Globus pallidus (tissue), 1 donor: ENCODE data around the gene PIK3CD.
A peak's percentile ranks its signal among the peaks of the same experiment; 100 is the strongest.
"Not testable (repeated sequence)": the region's sequence is repeated elsewhere in the genome, so short reads cannot be mapped to it uniquely, and the experiment has no call there.

Experiments
- DNase-seq: peaks from one replicate; pipeline ENCODE4 v3.0.0-alpha.2; 2015; ENCODE audit warnings: low spot score

Gene PIK3CD

DNA sequence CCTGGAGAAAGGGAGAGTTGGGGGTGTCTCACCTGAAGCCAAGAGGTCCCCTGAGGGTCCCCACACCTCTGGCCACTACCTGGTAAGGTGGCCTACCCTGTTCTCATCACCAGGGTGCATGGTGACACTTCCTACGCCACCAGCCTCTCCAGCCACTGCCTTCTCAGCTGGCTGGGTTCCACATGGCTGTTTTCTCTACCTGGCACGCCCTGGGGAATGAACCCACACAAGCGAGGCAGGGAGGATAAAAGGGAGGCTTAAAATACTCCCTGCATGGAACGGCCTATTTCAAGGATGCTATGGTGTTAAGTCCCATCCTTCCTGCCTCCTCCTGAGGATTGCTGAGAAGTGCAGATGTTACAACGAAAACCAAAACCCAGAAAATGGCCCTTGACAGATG, 84.7 kb downstream of the PIK3CD start:
- DNase-seq: no peak

DNA sequence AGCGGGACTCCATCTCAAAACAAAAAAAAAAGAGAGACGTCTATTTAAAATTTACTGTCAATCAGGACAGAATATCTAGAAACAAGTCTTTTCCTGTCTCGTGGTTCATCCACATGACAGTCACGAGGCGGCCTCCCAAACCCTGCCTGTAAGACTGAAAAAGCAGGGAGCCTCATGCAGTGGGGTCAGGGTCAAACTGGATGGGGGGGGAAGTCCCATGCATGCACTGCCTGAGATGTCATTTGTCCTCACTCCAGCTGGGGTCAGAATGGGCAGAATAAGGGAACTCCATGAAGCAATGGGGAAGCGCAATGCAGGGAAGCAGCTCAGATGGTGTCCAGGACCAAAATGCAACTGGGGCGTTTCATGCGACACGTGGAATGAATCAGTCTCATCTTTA, 85.5 kb downstream of the PIK3CD start:
- DNase-seq: no peak

DNA sequence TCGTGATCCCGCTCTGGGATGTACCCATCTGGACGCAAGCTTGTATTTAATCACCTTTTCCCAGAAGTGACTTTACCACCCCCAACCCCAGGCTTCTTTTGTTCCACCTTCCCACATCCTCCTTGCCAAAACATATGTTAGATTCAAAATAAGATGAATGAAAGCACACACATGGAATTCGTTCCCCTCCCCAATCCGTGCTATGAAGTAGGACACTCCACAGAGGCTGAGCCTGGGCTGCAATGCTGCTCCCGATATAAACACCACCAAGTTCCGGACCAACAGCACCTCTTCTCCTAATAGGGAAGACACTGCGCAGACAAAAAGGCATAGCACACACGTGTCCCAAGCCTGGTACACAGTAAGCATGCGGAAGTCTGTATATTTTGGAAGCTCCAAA, 86.1 kb downstream of the PIK3CD start:
- no peak for DNase-seq

DNA sequence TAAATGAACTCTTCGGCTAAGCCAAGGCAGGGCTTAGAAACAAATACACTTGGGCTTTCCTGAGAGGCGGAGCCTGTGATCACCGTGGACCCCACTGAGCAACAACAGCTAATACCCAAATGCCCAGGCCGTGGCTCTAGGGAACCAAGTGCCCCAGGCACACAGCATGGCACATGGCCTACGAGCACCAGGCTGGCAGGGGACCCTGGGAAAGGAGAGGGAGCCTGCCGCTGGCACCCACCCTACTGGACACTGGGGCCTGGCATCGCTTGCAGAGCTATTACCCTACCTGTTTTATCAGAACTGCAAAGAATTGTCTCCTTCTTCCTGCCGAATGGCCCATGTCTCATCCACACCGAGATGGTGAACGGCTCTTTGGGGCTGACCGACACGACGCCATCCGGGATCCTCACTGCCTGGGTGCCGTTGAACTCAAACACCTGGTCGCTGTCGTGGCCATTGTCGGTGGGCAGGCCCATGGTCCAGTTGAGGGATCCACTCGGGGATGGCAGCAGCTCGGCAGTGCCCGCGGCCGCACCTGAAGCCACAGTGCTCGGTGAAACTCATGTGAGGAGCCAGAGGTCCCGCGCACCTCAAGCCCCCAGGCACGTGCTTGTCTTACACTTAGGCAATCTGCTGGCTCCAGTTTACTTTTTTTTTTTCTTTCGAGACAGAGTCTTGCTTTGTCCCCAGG, 92.7 kb downstream of the PIK3CD start:
- no peak for DNase-seq

DNA sequence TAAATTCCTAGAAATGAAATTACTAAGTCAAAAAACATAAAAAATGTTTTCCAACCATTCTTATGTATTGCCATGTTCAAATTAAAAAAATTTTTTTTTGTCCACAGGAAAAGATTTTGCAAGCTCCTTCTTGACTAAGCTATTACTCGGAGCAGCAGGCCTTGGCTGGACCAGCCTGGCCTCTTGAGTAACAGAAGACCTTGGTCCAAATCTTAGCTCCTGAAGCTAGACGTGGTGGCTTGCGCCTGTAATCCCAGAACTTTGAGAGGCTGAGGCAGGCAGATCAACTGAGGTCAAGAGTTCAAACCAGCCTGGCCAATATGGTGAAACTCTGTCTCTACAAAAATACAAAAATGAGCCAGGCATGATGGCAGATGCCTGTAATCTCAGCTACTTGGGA, 94.7 kb downstream of the PIK3CD start:
- DNase-seq: no peak

DNA sequence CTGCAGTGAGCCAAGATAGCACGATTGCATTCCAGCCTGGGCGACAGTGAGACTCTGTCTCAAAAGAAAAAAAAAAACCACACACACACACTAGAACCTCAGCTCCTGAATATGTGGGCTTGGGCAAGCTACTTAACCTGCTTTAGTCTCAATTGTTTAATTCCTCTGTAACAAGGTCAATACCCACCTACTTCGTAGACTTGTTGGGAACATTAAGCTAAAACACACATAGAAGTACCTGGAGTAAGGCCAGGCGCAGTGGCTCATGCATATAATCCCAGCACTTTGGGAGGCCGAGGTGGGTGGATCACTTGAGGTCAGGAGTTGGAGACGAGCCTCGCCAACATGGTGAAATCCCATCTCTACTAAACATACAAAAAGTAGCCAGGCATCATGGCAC, 95.1 kb downstream of the PIK3CD start:
- no peak for DNase-seq

DNA sequence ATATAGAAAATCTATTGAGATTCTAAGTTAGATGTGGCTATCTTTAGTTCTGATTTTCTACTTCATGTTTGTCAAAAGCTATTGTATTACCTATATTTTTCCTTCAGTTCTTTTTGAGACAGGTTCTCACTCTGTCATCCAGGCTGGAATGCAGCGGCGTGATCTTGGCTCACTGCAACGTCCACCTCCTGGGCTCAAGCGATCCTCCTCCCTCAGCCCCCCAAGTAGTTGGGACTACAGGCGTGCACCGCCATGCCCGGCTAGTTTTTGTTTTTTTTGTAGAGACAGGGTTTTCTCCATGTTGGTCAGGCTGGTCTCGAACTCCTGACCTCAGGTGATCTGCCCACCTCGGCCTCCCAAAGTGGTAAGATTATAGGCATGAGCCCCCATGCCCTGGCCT, 96.9 kb downstream of the PIK3CD start:
- DNase-seq: not testable (repeated sequence)

DNA sequence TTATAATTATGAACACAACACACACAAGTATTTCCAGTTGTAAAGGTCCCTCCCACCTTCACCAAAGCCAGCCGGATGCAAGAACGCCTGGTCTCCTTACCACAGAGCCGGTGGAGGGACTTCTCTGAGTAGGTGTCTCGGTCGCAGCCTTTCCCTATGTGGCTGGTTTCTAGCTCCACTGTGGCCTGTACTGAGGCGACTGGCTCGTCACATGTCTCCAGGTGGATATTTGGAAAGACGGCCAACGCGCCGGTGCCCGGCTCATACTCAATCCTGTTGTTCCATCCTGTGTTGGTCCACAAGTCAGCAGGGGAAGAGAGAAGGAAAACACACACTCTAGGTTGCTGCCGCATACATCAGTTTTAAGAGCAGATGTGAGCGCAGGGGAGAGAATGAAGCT, 97.8 kb downstream of the PIK3CD start:
- no peak for DNase-seq

DNA sequence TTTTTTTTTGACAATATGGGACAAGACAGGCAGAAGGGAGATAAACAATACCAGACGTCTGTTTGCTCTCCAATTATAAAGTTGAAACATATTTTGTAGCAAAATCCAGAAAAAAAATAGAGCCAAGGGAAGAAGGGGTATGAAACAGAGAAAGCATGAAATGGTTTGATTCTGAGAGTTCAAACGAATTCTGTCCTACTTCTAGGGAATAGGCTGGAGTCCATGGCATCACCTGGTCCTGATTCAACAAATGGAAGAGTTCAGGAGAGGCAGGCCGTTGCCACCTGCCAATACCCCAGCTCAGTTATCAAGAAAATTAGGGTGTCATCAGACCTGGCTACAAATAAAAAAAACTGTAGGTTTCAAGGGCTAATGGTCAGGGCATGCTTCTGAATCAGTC, 100.4 kb downstream of the PIK3CD start:
- no peak for DNase-seq

DNA sequence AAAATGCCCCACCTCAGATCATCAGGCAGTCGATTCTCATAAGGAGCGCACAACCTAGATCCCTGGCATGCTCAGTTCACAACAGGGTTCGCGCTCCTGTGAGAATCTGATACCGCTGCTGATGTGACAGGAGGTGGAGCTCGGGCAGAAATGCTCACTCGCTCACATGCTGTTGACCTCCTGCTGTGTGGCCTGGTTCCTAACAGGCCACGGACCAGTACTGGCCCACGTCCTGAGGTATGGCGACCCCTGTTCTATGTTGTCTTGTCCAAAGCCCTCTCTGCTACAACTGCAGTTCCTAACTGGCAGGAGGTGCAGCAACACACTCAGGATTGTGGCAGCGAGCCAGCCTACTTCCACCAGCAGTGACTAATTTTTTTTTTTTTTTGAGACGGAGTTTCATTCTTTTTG, 101.6 kb downstream of the PIK3CD start:
- DNase-seq: no peak

DNA sequence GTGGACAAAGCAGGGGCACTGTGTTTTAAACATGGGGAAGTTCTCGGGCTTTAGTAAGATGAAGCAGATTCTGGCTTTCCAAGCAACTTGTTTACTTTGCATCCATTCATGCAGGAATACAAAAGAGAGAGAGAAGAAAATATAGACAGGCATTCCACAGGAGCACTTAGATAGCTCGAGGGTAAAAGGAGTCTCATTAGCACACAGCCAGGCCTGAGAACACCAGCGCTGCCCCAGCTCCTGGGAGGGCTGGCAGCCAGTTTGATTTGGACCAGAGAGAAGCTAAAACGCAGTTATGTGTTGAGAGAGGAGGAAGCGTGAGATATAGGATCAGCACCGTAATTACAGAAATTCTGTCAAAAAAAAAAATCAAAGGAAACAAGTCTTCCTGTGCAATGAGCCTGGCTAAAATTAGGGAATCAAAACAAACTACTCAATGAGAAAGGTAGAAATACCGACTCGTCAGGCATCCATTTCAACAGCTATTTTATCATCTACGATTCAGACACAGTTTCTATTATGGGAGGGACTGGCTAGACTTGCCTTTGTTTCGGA, 104.0 kb downstream of the PIK3CD start:
- no peak for DNase-seq

DNA sequence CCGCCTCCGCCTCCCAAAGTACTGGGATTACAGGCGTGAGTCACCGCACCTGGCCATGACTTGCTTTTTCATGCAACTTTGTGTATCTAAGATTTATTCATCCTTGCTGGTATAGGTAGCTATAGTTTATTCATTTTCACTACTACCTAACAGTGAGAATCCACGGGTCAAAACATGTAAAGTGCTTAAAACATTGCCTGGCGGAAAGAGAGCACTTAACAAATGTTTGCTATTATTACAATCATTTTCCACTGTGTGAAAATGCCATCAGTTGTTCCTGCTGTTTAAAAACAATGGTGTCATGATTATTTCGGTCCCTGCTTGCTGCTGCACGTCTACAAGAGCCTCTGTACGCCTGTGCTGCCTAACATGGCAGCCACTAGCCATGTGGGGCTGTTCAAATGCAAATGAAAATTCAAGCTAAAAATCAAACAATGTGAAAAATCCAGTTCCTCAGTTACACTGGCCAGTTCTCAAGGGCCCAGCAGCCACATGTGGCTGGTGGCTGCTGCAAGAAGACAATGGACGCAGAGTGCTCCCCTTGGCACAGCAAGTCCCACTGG, 107.1 kb downstream of the PIK3CD start:
- peak; percentile 61 for DNase-seq

DNA sequence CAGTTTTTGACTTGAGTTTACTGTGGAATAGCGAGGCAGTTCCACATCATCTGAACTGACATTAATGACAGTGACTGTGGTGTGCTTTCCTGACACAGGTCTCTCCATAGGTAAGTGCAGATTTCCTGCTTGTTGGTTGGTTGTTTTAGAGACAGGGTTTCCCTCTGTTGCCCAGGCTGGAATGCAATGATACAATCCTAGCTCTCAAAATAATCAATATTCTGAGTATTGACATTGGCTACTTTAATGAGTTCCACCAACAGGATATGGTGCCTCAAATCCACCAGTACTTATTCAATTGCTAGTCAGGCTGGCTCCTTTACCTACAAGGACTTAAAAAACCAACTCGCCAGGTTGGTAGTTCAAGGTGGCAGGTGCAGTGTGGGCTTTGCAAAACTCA, 108.4 kb downstream of the PIK3CD start:
- DNase-seq: no peak

DNA sequence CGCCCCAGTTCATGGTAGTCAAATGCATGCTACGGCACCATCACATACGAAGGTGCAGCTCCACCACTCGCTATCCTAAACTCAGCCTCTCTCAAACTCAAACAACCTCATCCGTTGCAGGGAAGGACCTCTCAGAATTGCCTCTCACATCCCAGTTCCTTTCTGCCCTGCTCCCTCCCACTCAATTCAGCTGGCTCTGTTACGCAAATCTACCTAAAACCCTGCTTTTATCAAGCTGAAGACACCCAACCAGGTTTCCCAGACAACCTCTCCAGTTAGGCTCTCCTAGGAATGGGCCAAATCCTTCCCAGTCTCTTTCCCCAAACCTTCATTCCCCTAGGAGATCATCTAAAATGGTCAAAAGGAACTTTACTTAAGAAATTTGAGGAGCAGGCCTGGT, 109.3 kb downstream of the PIK3CD start:
- DNase-seq: no peak

DNA sequence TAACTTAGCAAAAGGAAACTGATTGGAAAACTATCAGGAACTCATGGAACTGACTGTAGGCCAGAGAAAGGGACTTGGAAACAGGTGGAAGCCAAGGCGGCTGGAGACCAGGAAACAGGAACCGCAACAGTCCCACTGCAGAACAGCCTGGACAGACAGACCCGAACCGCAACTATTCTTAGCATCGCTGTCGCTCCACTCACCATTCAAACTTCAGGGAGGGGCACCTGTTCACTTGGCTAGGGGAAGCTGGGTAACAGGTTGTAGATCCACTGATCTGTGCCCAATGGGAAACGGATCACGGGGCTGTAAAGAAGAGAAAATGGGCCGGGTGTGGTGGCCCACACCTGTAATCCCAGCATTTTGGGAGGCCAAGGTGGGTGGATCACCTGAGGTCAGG, 110.3 kb downstream of the PIK3CD start:
- DNase-seq: no peak

DNA sequence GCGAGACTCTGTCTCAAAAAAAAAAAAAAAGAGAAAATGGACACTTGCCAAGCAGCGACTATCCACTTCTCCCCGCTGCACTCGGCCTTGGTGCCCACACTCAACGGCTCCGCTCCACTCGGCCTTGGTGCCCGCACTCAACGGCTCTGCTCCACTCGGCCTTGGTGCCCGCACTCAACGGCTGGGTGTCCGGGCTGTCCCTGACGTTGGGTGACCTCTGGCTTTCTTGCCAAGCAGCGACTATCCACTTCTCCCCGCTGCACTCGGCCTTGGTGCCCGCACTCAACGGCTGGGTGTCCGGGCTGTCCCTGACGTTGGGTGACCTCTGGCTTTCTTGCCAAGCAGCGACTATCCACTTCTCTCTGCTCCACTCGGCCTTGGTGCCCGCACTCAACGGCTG, 110.9 kb downstream of the PIK3CD start:
- DNase-seq: not testable (repeated sequence)

DNA sequence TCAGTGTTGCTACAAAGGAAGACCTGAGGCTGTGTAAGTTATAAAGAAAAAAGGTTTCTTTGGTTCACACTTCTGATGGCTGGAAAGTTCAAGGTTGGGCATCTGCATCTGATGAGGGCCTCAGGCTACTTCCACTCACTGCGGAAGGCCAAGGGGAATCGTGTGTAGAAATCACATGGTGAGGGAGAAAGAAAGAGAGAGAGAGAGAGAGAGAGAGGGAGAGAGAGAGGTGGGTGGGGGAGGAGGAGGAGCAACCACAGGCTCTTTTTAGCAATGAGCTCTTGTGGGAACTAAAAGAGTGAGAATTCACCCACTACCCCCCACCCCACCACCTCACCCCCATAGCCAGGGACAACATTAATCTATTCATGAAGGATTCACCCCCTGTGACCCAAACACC, 112.4 kb downstream of the PIK3CD start:
- no peak for DNase-seq

DNA sequence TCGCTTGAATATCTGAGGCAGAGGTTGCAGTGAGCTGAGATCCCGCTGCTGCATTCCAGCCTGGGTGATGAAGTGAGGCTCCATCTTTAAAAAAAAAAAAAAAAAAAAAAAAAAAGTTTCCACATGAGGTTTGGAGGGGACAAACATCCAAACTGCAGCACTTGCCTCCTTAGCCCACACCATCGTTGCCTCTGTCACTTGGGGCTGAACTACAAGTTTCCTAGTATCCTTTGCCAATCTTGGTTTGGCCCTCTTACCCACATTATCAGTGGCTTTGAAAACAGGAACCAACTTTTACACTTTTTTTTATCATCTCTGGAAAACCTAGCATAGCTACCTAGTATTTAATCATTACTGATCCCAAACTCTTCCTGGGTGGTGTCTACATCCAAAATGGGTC, 113.0 kb downstream of the PIK3CD start:
- no peak for DNase-seq

DNA sequence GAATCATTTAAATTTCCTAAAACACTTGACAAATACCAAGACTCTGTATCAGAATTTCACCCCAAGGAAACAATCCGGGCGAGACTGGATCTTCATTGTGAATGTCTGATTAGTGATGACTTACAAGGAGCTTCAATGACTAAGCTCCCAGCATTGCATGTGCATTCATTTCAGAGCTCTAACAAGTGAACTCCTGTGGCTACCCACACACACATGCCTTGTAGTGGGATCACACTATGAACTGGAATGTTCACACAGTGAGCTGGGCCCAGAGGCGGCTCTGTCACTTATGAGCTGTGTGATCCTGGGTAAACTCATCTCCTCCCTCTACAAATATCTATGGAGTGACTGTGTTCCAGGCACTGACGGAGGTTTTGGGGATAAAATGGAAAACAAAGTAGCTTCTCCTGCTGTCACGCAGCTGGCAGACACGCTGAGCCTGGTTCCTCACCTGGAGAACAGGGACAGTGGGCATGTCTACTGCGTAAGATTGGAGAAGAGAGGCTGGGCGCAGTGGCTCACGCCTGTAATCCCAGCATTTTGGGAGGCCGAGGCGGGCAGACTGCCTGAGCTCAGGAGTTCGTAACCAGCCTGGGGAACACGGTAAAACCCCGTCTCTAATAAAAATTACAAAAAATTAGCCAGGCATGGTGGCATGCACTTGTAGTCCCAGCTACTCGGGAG, 115.4 kb downstream of the PIK3CD start:
- DNase-seq: no peak

DNA sequence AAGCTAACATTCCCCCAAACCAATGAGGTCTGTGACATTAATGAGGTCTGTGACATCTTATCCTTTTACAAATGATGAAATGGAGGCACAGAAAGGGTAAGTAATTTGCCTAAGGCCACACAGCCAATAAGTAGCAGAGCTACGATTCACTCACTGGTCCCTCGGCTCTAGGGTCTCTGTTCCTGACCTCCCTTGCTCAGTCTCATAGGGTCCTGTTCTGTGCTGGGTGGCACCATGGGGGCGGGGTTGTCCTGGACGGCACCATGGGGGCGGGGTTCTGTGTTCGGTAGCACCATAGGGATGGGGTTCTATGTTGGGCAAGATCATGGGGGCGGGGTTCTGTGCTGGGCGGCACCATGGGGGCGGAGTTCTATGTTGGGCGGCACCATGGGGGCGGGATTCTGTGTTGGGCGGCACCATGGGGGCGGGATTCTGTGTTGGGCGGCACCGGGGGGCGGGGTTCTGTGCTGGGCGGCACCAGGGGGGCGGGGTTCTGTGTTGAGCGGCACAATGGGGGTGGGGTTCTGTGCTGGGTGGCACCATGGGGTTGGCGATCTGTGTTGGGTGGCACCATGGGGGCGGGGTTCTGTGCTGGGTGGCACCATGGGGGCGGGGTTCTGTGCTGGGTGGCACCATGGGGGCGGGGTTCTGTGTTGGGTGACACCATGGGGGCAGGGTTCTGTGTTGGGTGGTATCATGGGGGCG, 116.6 kb downstream of the PIK3CD start:
- DNase-seq: no peak

DNA sequence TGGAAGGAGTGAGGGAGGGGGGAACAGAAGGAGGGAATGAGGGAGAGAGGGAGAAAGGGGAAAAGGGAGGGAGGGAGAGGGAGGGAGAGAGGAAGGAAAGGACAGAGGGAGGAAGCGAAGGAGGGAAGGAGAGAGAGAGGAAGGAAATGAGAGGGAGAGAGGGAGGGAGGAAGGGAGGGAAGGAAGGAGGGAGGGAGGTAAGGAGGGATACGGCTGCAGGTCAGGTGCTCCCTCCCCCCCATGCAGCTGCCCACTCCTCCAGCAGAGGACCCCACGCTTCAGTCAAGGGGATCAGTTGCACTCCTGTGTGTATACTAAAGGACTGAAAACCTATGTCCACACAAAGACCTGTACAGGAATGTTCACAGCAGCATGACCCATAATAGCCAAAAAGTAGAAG, 117.5 kb downstream of the PIK3CD start:
- no peak for DNase-seq

DNA sequence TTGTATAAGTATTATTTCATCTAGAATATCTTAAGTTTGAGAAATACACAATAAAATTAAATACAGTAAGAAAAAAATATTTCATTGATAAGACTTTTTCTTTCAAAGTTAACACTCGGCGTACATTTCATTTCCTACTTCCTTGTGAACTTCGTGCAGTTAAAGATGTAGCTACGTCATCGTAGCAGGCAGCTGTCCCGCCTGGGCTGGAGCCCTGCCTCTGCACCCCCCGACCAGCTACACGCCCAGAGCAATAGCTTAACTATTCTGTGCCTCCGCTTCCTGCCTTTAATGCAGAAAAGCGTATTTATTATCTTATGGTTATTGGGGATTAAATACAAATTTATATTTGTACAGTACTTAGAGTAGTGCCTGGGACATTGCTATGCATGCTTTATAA, 118.8 kb downstream of the PIK3CD start:
- no peak for DNase-seq
